Ovary (tissue), 9 donors: ENCODE results near the gene FIGN. TPM values are rescaled to one million over a fixed set of nuclear protein-coding genes. Genes with fewer than 3 reads are reported as not detected.

ENCODE experiments used
- DNase-seq, 5 donors: peaks; one replicate each; pipeline ENCODE4 v3.0.0-alpha.2; 2019 to 2020
- H3K27ac ChIP-seq, 2 donors: fragments of 200-600 bp; one replicate each; pipeline versions ENCODE4 v1.5.1 to v1.8.0; 2019 to 2022
- H3K27me3 ChIP-seq: fragments of 200-600 bp; one replicate; pipeline ENCODE4 v1.8.0; 2022
- H3K36me3 ChIP-seq: fragments of 200-600 bp; sonication (generic); one replicate; pipeline ENCODE4 v1.5.1; 2019
- H3K4me1 ChIP-seq: one replicate; pipeline ENCODE4 v1.8.1; 2013; ENCODE audit warnings: mild to moderate bottlenecking, moderate library complexity; ENCODE audit not compliant: insufficient read depth
- H3K4me3 ChIP-seq: fragments of 200-600 bp; sonication (generic); one replicate; pipeline ENCODE4 v1.5.1; 2017
- H3K9me3 ChIP-seq, 2 donors: fragments of 200-600 bp in 1 of 2; sonication (generic) in 1 of 2; one replicate each; pipeline versions ENCODE4 v1.5.1 to v1.8.1; 2013 to 2019; ENCODE audit warnings: mild to moderate bottlenecking in 1 of 2, moderate library complexity in 1 of 2
- EP300 ChIP-seq: sonication (generic); formaldehyde crosslinking; IDR thresholded peaks from one replicate; pipeline ENCODE4 v1.6.1; 2017; ENCODE audit warnings: antibody characterized with exemption
- POLR2A ChIP-seq: fragments of 450-650 bp; IDR thresholded peaks from one replicate; pipeline ENCODE4 v1.6.1; 2017; ENCODE audit warnings: antibody characterized with exemption, mild to moderate bottlenecking, moderate library complexity
- WGBS, 3 donors: extraction: QIAGEN DNeasy Blood & Tissue Kit in 1 of 3; methylation state at CpG; one replicate each; pipeline versions ENCODE4 v1.1.5 to v1.1.7; 2013 to 2017; 5-methylcytosine and 5-hydroxymethylcytosine counted together
- intact Hi-C, 4 donors: fragments of 100-400 bp; cut with DNase I; formaldehyde crosslinking; loops; one replicate each; pipeline versions ENCODE4 v1.11.0 to v1.15.1; 2022 to 2023
- polyA plus RNA-seq, 2 donors: library from polyadenylated mRNA; stranded (reverse); fragments of 200-250 nt in 1 of 2; fragments of 350-450 nt in 1 of 2; fragmentation: Illumina TruSeq in 1 of 2; extraction: RNeasy Lipid Tissue Mini Kit (QIAGEN cat#74804) in 1 of 2; gene quantifications; one replicate each; pipeline ENCODE4 v1.2.3, GENCODE V29; 2013 to 2014
- total RNA-seq, 7 donors: library from RNA; depleted of rRNA in 2 of 7; stranded (reverse); fragments of >200 nt in 2 of 7; fragmentation: NEBNext Ultra II Directional in 3 of 7; extraction: Animal tissue kit (Norgen Biotek cat#: 25700) in 3 of 7; gene quantifications; one replicate each; pipeline versions ENCODE4 v1.1.0 to v1.2.4, GENCODE V29; 2016 to 2023
- TF ChIP-seq, protein P1 (sequence below), 3 donors: fragments of 450-650 bp in 2 of 3; fragments of 200-600 bp in 1 of 3; IDR thresholded peaks; one replicate each; pipeline versions ENCODE4 v1.5.1 to v1.8.0; 2016 to 2022; ENCODE audit warnings: antibody characterized with exemption in 3 of 3, mild to moderate bottlenecking in 1 of 3
- donor health status: DM: no; HTN: no; CAD: no; lungs with moderate emphysema.
- donor health status: DM: no; HTN: no; CAD: no.
- donor health status: Bipolar disorder and iron deficiency.
- donor health status: DM: yes; HTN: yes; CAD: no.
- donor health status: DM: no; HTN: no; CAD: no.
- donor health status: DM: yes; HTN: yes; CAD: no.

FIGN gene
- total and polyA plus RNA-seq, 9 donors, result 2.4 to 15.5 (median 8.9) TPM

DNA sequence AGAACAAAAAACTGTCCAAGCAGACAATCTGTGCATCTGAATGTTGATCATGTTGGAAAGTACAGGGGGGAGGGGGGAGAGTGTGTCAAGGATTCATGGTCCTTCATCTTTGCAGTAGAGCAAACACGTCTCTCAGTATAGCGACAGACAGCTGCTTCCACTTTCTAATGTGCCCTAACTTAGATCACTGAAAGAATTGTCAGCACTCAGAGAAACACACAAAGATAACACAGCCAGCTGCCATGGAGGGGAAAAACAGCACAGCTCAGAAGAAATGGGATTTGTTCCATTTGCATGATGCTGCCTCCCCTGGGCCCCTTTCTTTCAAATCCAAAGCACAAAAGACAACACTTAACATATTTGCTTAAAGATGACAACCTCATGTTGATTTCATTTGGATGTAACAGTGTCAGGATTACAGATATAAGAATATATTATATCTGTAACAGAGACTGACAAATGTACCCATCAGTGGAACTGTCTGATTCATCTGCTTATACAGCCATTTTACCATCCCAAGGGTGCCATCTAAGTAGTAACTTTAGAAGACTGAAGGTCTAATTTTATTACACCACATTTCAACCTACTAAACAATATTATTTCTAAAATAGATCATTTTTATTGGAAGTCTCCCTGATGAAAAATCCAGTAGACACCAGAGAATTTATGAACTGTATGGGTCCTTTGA, 17.7 kb downstream of the FIGN start:
- Histone ChIP-seq H3K4me1 (peaks cover 3% of the 10 kb centered on the region), H3K9me3 (no peaks in the 10 kb centered on the region), H3K4me3 (no peak overlapping the region), H3K27ac (no peak overlapping the region), H3K36me3 (no peaks in the 10 kb centered on the region), H3K27me3 (no peaks in the 10 kb centered on the region)
- TF ChIP-seq, protein P1, sequence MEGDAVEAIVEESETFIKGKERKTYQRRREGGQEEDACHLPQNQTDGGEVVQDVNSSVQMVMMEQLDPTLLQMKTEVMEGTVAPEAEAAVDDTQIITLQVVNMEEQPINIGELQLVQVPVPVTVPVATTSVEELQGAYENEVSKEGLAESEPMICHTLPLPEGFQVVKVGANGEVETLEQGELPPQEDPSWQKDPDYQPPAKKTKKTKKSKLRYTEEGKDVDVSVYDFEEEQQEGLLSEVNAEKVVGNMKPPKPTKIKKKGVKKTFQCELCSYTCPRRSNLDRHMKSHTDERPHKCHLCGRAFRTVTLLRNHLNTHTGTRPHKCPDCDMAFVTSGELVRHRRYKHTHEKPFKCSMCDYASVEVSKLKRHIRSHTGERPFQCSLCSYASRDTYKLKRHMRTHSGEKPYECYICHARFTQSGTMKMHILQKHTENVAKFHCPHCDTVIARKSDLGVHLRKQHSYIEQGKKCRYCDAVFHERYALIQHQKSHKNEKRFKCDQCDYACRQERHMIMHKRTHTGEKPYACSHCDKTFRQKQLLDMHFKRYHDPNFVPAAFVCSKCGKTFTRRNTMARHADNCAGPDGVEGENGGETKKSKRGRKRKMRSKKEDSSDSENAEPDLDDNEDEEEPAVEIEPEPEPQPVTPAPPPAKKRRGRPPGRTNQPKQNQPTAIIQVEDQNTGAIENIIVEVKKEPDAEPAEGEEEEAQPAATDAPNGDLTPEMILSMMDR (IDR thresholded peaks at IDR 0.05), result no peak
- TF ChIP-seq EP300 (no peak), POLR2A (no peak)
- intact Hi-C loops, result no loop called here
- WGBS, 3 donors, result 7 to 31% (median 21%) methylated on average over 2 of the region's 2 CpGs
- DNase-seq, result no peak

DNA sequence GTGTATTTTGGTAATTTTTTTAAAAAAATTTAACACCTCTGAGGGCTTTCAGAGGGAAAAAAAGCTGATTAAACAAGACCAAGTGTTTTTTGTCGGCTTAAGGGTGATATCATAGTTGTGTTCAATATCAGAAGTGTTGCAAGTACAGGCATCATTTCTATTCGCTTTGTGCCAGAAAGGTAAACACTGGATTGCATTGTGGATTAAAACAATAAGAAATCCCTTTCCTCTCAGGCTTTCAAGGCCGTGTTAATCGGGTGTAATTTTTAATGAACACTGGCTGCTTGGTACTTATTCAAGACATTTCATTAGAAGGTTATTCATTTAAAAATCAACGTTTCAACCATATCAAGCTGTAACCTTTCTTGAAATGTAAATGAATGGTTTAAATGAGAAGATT, 18.3 kb downstream of the FIGN start:
- Histone ChIP-seq H3K27me3 (no peaks in the 10 kb centered on the region), H3K4me3 (no peak overlapping the region), H3K4me1 (peaks cover 3% of the 10 kb centered on the region), H3K9me3 (no peaks in the 10 kb centered on the region), H3K36me3 (no peaks in the 10 kb centered on the region), H3K27ac (no peak overlapping the region)
- intact Hi-C loops, result no loop called here
- DNase-seq, result no peak
- WGBS, 3 donors, result 11 to 33% (median 15%) methylated on average over 5 of the region's 5 CpGs
- no peak for TF ChIP-seq POLR2A
- no peak for TF ChIP-seq EP300
- TF ChIP-seq, protein P1 (IDR thresholded peaks at IDR 0.05), result no peak

DNA sequence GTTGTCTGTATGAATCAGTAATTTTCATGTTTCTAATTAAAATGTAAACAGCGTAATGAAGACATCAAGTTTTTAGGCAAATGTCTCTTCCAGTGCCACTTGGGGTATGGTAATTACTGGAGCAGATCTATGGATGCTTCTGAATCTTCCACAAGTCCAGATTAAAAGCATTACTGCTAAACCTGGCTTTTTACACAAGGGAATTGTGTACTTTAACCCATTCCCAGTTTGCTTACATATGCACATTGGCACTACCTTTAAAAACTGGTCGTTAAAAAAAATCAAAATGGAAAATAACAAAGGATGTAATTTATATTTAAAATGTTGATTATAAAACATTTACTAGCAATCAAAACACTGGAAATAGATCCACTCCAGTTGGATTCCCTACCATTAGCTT, 19.7 kb downstream of the FIGN start:
- H3K27ac ChIP-seq, result no peak overlapping the region
- peaks cover 3% of the 10 kb centered on the region for H3K4me1 ChIP-seq
- TF ChIP-seq POLR2A, result no peak
- TF ChIP-seq, protein P1 (IDR thresholded peaks at IDR 0.05), result no peak
- TF ChIP-seq EP300, result no peak
- no peak for DNase-seq
- H3K9me3 ChIP-seq, result no peaks in the 10 kb centered on the region
- H3K27me3 ChIP-seq, result no peaks in the 10 kb centered on the region
- 75 to 82% (median 76%) methylated on average over 2 of the region's 2 CpGs for WGBS, 3 donors
- intact Hi-C loops, result no loop called here
- H3K36me3 ChIP-seq, result no peaks in the 10 kb centered on the region
- H3K4me3 ChIP-seq, result no peak overlapping the region

DNA sequence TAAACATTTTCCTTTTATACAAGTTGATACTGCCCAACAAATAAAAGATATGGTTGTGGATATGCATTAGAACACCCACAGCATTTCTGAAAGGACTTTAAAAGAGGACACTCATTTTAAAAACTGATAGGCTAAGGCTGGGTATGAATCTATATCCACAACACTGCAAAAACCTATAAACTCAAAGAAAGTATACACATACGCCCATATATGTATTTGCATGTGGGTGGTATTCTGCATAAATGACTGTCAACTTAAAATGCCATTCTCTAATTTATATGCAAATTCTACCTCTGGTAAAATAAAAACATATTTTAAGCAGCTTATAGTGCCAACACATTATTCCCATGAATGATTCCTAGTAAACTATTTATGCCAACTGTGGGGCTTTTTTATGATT, 20.1 kb downstream of the FIGN start:
- Histone ChIP-seq H3K4me1 (peaks cover 3% of the 10 kb centered on the region), H3K27ac (no peak overlapping the region), H3K36me3 (no peaks in the 10 kb centered on the region), H3K9me3 (no peaks in the 10 kb centered on the region), H3K27me3 (no peaks in the 10 kb centered on the region), H3K4me3 (no peak overlapping the region)
- 91 to 97% (median 96%) methylated on average over 1 of the region's 1 CpG for WGBS, 3 donors
- intact Hi-C loops, result no loop called here
- no peak for TF ChIP-seq POLR2A
- TF ChIP-seq, protein P1 (IDR thresholded peaks at IDR 0.05), result no peak
- TF ChIP-seq EP300, result no peak
- DNase-seq, result no peak
